Kidney (tissue), 14 donors: Measurements from ENCODE around the gene ADSS2. TPM values are rescaled to one million over a fixed set of nuclear protein-coding genes. Genes with fewer than 3 reads are reported as not detected.

Experiments
- DNase-seq, 5 donors: peaks; one replicate each; pipeline ENCODE4 v3.0.0-alpha.2; 2013 to 2020
- FAIRE-seq: peaks from 2 replicates; lab custom pipeline; 2012; peaks lifted over from hg19 to GRCh38; lab: Jason Lieb, UNC
- H3K27ac ChIP-seq, 2 donors: one replicate each; pipeline ENCODE4 v1.7.0; 2013; ENCODE audit warnings: low read depth in 2 of 2, low read length in 2 of 2, inconsistent platforms in 1 of 2
- H3K27me3 ChIP-seq: one replicate; pipeline ENCODE4 v1.7.1; 2013; ENCODE audit warnings: low read length, inconsistent platforms; ENCODE audit not compliant: control insufficient read depth, insufficient read depth
- H3K36me3 ChIP-seq, 3 donors: one replicate each; pipeline versions ENCODE4 v1.7.0 to v1.7.1; 2013; ENCODE audit warnings: low read length in 3 of 3, control low read depth in 1 of 3, inconsistent platforms in 1 of 3; ENCODE audit not compliant: insufficient read depth in 3 of 3, control insufficient read depth in 2 of 3
- H3K4me1 ChIP-seq, 3 donors: one replicate each; pipeline versions ENCODE4 v1.7.0 to v1.7.1; 2013; ENCODE audit warnings: low read length in 3 of 3, inconsistent platforms in 1 of 3, low read depth in 1 of 3; ENCODE audit not compliant: control insufficient read depth in 2 of 3, insufficient read depth in 2 of 3
- H3K4me3 ChIP-seq, 3 donors: one replicate each; pipeline versions ENCODE4 v1.7.0 to v1.8.1; 2013; ENCODE audit warnings: low read length in 3 of 3, control low read depth in 1 of 3, inconsistent platforms in 1 of 3
- H3K9ac ChIP-seq, 3 donors: one replicate each; pipeline versions ENCODE4 v1.7.0 to v1.7.1; 2013; ENCODE audit warnings: low read length in 3 of 3, control low read depth in 1 of 3, inconsistent platforms in 1 of 3
- H3K9me3 ChIP-seq, 3 donors: one replicate each; pipeline versions ENCODE4 v1.7.0 to v1.7.1; 2013; ENCODE audit warnings: low read length in 3 of 3, control low read depth in 1 of 3, inconsistent platforms in 1 of 3; ENCODE audit not compliant: control insufficient read depth in 2 of 3, insufficient read depth in 1 of 3
- intact Hi-C: fragments of 100-400 bp; cut with DNase I; formaldehyde crosslinking; loops from one replicate; pipeline ENCODE4 v1.11.1; 2022
- polyA plus RNA-seq: library from polyadenylated mRNA; stranded (reverse); fragments of 350-450 nt; fragmentation: Illumina TruSeq; extraction: RNeasy Lipid Tissue Mini Kit (QIAGEN cat#74804); gene quantifications from one replicate; pipeline ENCODE4 v1.2.3, GENCODE V29; 2014; ENCODE audit warnings: low read depth, low replicate concordance; ENCODE audit not compliant: insufficient read depth
- total RNA-seq: library from RNA; stranded (reverse); fragmentation: NEBNext Ultra II Directional; extraction: Animal tissue kit (Norgen Biotek cat#: 25700); gene quantifications from one replicate; pipeline ENCODE4 v1.2.1, GENCODE V29; 2021
- TF ChIP-seq, protein P1 (sequence below): IDR thresholded peaks from 3 replicates; pipeline ENCODE4 v1.5.1; 2012; ENCODE audit warnings: mild to moderate bottlenecking, moderate library complexity, borderline replicate concordance; ENCODE audit not compliant: insufficient read depth; ENCODE audit errors: extremely low read depth
- donor health status: control.
- donor health status: control.
- donor health status: control.
- donor health status: control.
- donor health status: control.
- donor health status: DM: yes; HTN: yes; CAD: no.
- donor health status: Normal renal cell carcinoma (clear cell type).

The ADSS2 gene
- total and polyA plus RNA-seq, 2 donors from 2014 or later: 19.7 to 50.3 TPM

DNA sequence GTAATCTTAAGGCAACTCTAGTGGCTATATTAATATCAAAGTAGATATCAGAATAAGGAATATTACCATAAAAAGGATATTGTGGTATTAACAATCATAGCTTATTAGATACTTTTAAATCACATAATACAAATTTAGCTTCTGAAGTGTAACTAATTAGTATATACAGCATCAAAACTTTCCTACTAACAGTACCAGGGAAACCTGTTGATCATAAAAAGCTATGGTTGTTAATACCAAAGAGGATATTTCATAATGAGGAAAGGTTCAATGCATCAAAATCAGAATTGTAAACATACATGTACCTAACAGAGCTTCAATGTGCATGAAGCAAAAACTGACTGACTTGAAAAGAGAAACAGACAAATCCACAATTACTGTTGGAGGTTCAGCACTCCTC, 24.1 kb downstream of the ADSS2 start:
- FAIRE-seq (no peak), DNase-seq (no peak)
- Histone ChIP-seq H3K4me3 (no peak overlapping the region), H3K9ac (no peak overlapping the region), H3K27ac (no peak overlapping the region), H3K4me1 (no peaks in the 10 kb centered on the region), H3K27me3 (no peaks in the 10 kb centered on the region), H3K9me3 (no peaks in the 10 kb centered on the region), H3K36me3 (peaks cover 0 to 19% (median 6%) of the 10 kb centered on the region in 3 donors)
- intact Hi-C loops: no loop called here
- TF ChIP-seq, protein P1, sequence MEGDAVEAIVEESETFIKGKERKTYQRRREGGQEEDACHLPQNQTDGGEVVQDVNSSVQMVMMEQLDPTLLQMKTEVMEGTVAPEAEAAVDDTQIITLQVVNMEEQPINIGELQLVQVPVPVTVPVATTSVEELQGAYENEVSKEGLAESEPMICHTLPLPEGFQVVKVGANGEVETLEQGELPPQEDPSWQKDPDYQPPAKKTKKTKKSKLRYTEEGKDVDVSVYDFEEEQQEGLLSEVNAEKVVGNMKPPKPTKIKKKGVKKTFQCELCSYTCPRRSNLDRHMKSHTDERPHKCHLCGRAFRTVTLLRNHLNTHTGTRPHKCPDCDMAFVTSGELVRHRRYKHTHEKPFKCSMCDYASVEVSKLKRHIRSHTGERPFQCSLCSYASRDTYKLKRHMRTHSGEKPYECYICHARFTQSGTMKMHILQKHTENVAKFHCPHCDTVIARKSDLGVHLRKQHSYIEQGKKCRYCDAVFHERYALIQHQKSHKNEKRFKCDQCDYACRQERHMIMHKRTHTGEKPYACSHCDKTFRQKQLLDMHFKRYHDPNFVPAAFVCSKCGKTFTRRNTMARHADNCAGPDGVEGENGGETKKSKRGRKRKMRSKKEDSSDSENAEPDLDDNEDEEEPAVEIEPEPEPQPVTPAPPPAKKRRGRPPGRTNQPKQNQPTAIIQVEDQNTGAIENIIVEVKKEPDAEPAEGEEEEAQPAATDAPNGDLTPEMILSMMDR: no peak

DNA sequence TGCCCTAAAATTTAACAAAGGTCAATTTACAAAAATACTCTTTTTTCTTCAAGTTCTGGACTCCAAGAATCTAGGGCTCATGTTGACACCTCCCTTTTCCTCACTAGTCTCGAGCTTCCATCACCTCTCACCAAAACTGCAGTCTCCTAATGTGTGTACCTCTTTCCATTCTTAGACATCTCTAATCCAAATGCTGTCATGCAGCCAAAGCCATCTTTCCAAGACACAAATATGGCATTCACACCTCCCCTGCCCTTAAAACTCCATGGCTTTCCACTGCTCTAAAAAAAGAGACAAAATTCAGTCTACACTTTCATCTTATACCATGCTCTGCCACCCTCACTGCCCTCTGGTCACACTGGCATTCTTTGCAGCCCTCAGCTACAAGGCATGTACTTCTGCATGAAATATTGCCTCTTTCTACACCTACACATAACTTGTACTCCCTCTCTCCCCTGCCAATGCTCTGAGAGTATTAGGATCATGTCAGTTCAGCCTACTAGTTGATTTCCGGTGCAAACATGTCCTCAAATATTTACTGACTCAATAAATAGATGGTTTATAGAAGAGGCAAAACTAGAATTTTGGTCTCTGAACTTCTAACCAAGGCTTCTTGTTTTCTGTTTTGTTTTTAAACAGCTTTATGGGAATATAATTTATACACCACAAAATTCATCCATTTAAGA, 26.9 kb downstream of the ADSS2 start:
- TF ChIP-seq, protein P1: no peak
- no peak for FAIRE-seq
- intact Hi-C loops: no loop called here

DNA sequence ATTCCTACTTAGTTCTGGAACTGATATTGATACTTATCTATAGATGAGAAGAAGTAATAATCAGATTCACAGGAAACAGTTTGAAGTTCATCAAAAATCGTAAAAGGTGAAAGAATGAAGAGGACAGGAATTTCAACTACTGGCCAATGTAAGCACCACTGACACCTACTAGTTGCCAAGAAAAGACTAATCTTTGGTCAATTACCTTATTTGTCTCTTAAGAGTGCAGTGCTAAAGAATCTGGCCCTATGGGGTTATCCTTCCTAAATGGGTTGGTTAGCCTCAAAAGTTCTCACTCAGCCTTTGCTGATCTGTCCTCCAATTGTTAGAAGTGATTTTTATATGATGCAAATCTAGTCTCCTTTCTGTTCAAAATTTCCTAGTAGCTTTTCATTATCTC, 29.5 kb downstream of the ADSS2 start:
- no peaks in the 10 kb centered on the region for H3K9me3 ChIP-seq
- H3K9ac ChIP-seq: no peak overlapping the region
- no peak overlapping the region for H3K27ac ChIP-seq
- no peak for FAIRE-seq
- peaks cover 4 to 9% (median 8%) of the 10 kb centered on the region in 3 donors for H3K36me3 ChIP-seq
- H3K27me3 ChIP-seq: no peaks in the 10 kb centered on the region
- intact Hi-C loops: no loop called here
- H3K4me3 ChIP-seq: no peak overlapping the region
- no peak for DNase-seq
- TF ChIP-seq, protein P1: no peak
- no peaks in the 10 kb centered on the region for H3K4me1 ChIP-seq

More for the DNA sequence above, 26.9 kb downstream of the ADSS2 start:
- H3K9me3 ChIP-seq: no peaks in the 10 kb centered on the region
- DNase-seq: no peak
- no peaks in the 10 kb centered on the region for H3K27me3 ChIP-seq
- no peaks in the 10 kb centered on the region for H3K4me1 ChIP-seq
- H3K36me3 ChIP-seq: peaks cover 0 to 8% (median 6%) of the 10 kb centered on the region in 3 donors
- H3K9ac ChIP-seq: no peak overlapping the region
- no peak overlapping the region for H3K4me3 ChIP-seq
- no peak overlapping the region for H3K27ac ChIP-seq

DNA sequence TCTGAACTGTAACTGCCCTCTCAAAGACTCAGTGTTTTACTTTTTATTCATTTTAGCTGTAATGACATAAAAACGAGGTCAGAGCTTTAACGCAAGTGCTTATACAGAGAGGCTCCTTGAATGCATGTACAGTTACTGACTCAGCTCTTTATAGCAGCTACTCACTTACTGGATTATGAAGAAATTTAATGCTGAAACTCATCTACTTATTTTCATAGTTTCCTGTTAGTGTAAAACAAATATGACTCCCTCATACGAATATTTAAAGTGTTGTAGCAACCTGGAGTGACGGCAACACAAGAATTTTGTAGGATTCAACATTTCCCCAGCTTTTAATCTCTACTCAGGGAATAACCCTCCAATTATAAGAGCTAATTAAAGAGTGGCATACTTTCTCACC, 32.7 kb downstream of the ADSS2 start:
- no peak for FAIRE-seq

More for the DNA sequence above, 32.7 kb downstream of the ADSS2 start:
- Histone ChIP-seq H3K36me3 (peaks cover 8 to 35% (median 24%) of the 10 kb centered on the region in 3 donors), H3K9me3 (no peaks in the 10 kb centered on the region), H3K4me1 (no peaks in the 10 kb centered on the region), H3K27ac (no peak overlapping the region), H3K9ac (no peak overlapping the region), H3K27me3 (no peaks in the 10 kb centered on the region), H3K4me3 (no peak overlapping the region)
- intact Hi-C loops: no loop called here
- DNase-seq: no peak
- TF ChIP-seq, protein P1: no peak
